Skeletal muscle tissue (tissue), 4 donors: ENCODE results near the gene CUL1. TPM values are rescaled to one million over a fixed set of nuclear protein-coding genes. Genes with fewer than 3 reads are reported as not detected.

Source experiments
- H3K27ac ChIP-seq: one replicate; pipeline ENCODE4 v1.7.0; 2013; ENCODE audit warnings: mild to moderate bottlenecking, low read depth, low read length, inconsistent platforms
- H3K27me3 ChIP-seq, 3 donors: one replicate each; pipeline ENCODE4 v1.7.0; 2013; ENCODE audit warnings: low read length in 3 of 3; ENCODE audit not compliant: control insufficient read depth in 3 of 3, insufficient read depth in 3 of 3
- H3K36me3 ChIP-seq, 3 donors: one replicate each; pipeline ENCODE4 v1.7.0; 2013; ENCODE audit warnings: low read length in 3 of 3; ENCODE audit not compliant: control insufficient read depth in 3 of 3, insufficient read depth in 3 of 3
- H3K4me1 ChIP-seq, 3 donors: one replicate each; pipeline ENCODE4 v1.7.0; 2013; ENCODE audit warnings: low read length in 3 of 3, mild to moderate bottlenecking in 3 of 3; ENCODE audit not compliant: control insufficient read depth in 3 of 3, insufficient read depth in 3 of 3
- H3K4me3 ChIP-seq, 3 donors: one replicate each; pipeline ENCODE4 v1.7.0; 2013; ENCODE audit warnings: low read length in 3 of 3
- H3K9ac ChIP-seq, 3 donors: one replicate each; pipeline ENCODE4 v1.7.0; 2013; ENCODE audit warnings: low read length in 3 of 3, mild to moderate bottlenecking in 3 of 3, moderate library complexity in 2 of 3, low read depth in 1 of 3
- H3K9me3 ChIP-seq, 3 donors: one replicate each; pipeline ENCODE4 v1.7.0; 2013; ENCODE audit warnings: low read length in 3 of 3; ENCODE audit not compliant: control insufficient read depth in 3 of 3
- total RNA-seq: library from RNA; depleted of rRNA; stranded (reverse); fragments of >200 nt; gene quantifications from one replicate; pipeline ENCODE4 v1.2.3, GENCODE V29; 2014
- donor health status: Osteomylitis.

CUL1 gene
- total RNA-seq, 1 donor from 2014 or later: 33.9 TPM

DNA sequence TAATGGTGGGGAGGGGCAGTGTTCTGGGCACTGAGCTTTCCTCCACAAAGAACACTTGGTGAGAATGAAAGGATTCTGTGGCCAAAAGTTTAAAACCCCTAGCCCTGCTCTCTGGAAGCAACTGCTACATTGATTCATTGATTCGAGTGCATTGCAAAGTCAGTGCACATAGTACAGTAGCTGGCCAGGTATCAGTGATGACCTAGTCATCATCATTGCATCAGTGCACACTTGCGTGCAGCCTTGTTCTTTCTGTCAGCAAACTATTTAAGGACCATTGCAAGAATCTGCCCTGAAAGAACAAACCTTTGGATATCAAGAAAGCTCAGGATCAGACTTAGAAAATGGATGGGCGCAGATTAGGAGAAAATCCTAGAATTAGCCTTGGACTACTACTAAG lies 47.4 kb downstream of the CUL1 start:
- Histone ChIP-seq H3K27ac (no peak overlapping the region), H3K9ac (no peak overlapping the region), H3K36me3 (peaks cover 0 to 7% (median 0%) of the 10 kb centered on the region in 3 donors), H3K4me1 (peaks cover 0 to 5% (median 0%) of the 10 kb centered on the region in 3 donors), H3K4me3 (no peak overlapping the region), H3K27me3 (no peaks in the 10 kb centered on the region), H3K9me3 (no peaks in the 10 kb centered on the region)

DNA sequence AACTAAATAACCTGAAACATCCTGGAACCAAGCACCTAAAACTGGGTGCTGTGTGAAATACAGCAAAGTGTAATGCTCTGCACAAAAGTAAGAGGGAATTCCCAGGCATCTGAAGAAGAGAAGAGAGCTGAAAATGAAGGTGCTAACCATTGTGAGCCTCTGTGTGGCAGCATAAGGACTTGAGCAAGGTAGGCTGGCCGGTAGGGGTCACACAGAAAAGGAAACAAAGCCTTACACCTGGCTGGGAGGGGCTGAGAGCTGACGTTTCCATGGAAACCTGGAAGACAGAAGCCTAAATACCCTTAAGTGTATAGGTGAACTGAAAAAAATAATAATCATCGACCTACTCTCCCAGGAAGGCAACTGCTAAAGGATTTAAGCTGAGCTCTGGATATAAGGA lies 48.6 kb downstream of the CUL1 start:
- no peaks in the 10 kb centered on the region for H3K9me3 ChIP-seq
- H3K27ac ChIP-seq: no peak overlapping the region
- H3K27me3 ChIP-seq: no peaks in the 10 kb centered on the region
- no peak overlapping the region for H3K9ac ChIP-seq
- peaks cover 0 to 5% (median 0%) of the 10 kb centered on the region in 3 donors for H3K4me1 ChIP-seq
- H3K4me3 ChIP-seq: no peak overlapping the region
- peaks cover 0 to 4% (median 0%) of the 10 kb centered on the region in 3 donors for H3K36me3 ChIP-seq

DNA sequence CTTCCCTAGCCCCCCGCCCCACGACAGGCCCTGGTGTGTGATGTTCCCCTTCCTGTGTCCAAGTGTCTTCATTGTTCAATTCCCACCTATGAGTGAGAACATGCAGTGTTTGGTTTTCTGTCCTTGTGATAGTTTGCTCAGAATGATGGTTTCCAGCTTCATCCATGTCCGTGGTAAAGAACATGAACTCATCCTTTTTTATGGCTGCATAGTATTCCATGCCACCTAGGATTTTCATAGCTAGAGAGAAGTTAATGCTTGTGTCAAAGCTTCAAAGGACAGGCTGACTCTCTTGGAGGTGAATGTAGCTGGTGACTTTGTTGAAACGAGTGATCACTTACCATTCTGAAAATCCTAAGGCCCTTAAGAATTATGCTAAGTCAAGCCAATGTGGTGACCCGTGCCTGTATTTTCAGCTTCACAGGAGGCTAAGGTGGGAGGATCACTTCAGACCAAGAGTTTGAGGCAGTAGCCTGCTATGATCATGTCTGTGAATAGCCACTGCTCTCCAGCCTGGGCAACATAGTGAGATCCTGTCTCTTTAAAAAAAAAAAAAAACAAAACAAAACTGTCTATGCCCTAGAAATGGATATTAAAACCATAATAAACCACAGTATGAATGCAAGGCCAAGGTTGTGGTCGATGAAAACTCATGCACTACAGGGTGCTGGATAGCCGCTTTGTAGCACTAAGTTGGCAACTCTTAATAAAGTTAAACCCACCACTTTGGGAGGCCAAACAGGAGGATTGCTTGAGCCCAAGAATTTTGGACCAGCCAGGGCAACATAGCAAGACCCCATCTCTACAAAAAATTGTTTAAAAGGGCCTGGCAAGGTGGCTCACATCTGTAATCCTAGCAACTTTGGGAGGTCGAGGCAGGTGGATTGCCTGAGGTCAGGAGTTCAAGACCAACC lies 52.0 kb downstream of the CUL1 start:
- Histone ChIP-seq H3K9me3 (no peaks in the 10 kb centered on the region), H3K36me3 (peaks cover 0 to 6% (median 6%) of the 10 kb centered on the region in 3 donors), H3K27ac (no peak overlapping the region)

DNA sequence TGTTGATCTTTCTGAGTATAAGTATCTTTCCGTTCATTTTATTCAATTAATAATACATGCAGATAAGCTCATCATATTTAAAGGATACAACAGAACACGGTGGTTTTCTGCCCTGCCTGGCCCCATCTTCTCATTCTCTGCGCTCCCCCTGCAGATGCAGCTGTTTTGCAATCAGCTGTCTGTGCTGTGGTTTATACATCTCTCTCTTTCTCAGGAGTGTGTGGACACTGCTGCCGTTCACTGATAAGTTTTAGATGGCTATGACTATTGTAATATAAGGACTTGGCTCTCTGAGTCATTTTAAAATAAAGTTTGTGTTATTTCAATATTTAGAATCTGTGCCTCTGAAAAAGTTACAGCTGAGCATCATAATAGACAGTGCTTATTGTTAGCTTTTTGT lies 54.5 kb downstream of the CUL1 start:
- Histone ChIP-seq H3K9me3 (no peaks in the 10 kb centered on the region), H3K36me3 (peaks cover 6 to 16% (median 14%) of the 10 kb centered on the region in 3 donors), H3K4me1 (no peaks in the 10 kb centered on the region), H3K4me3 (no peak overlapping the region), H3K27me3 (no peaks in the 10 kb centered on the region), H3K9ac (no peak overlapping the region), H3K27ac (no peak overlapping the region)

More for the DNA sequence above, 52.0 kb downstream of the CUL1 start:
- no peaks in the 10 kb centered on the region for H3K27me3 ChIP-seq
- H3K4me1 ChIP-seq: peaks cover 0 to 5% (median 0%) of the 10 kb centered on the region in 3 donors
- H3K9ac ChIP-seq: no peak overlapping the region
- H3K4me3 ChIP-seq: no peak overlapping the region

DNA sequence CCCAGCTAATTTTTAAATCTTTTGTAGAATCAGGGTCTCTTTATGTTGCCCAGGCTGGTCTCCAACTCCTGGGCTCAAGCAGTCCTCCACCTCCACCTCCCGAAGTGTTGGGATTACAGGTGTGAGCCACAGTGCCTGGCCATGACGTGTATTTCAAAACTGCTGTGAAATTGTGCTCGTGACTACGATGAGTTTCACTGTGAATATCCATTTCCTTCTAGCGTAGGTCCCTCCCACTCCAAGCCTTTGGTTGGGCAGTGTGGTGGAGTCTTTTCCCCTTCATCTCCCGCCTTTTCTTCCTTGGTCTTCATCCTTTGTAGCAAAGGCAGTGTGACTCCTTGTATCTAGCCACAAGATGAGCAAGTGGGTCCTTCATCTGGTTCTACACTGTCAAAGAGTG lies 56.2 kb downstream of the CUL1 start:
- Histone ChIP-seq H3K4me1 (no peaks in the 10 kb centered on the region), H3K9ac (no peak overlapping the region), H3K4me3 (no peak overlapping the region), H3K27me3 (no peaks in the 10 kb centered on the region), H3K9me3 (no peaks in the 10 kb centered on the region), H3K36me3 (peaks cover 10 to 22% (median 18%) of the 10 kb centered on the region in 3 donors), H3K27ac (no peak overlapping the region)

DNA sequence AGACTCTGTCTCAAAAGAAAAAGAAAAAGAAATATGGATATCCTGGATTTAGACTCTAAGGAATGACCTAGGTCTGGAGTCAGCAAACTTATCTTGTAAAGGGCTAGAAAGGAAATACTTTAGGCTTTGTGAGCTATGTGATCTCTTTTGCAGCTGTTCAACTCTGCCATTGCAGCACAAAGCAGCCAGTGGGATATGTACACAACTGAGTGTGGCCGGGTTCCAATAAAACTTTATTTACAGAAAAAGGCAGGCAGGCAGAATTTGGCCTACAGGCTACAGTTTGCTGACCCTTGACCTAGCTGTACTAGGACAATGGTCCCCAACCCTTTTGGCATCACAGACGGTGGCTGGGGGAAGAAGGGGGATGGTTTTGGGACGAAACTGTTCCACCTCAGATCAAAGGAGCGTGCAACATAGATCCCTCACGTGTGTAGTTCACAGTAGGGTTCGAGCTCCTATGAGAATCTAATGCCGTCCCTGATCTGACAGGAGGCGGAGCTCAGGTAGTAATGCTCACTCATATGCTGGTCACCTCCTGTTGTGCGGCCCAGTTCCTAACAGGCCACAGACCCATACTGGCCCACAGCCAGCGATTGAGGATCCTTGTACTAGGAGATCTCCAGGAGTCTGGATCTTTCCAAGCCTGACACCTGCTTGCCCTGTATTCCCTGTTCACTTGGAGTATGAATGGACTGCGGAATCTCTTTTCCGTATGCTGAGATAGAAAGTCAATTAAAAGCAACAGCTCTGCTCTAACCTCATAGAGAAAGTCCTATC lies 63.0 kb downstream of the CUL1 start:
- no peak overlapping the region for H3K4me3 ChIP-seq
- no peaks in the 10 kb centered on the region for H3K27me3 ChIP-seq
- no peaks in the 10 kb centered on the region for H3K9me3 ChIP-seq
- H3K4me1 ChIP-seq: no peaks in the 10 kb centered on the region
- H3K9ac ChIP-seq: no peak overlapping the region
- peaks cover 14 to 24% (median 18%) of the 10 kb centered on the region in 3 donors for H3K36me3 ChIP-seq
- H3K27ac ChIP-seq: no peak overlapping the region

DNA sequence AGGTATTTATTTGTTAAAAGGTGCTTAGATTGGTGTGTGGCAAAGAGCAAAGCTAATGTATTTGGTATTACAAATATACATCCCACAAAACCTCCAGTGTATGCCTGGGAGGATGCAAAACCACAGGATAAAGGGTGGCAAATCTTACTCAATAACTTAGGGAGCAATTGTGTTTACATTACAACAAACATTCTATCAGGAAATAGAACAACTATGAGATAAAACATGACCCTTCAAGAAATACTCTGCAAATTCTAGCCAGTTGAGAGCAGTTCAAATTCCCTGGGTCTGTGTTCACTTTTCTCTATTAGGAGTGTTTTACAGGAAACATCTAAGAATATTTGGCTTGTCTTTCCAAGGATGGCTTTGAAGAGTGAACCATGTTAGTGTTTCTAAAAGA lies 64.9 kb downstream of the CUL1 start:
- Histone ChIP-seq H3K4me3 (no peak overlapping the region), H3K9ac (no peak overlapping the region), H3K27me3 (no peaks in the 10 kb centered on the region), H3K4me1 (no peaks in the 10 kb centered on the region), H3K9me3 (no peaks in the 10 kb centered on the region), H3K27ac (no peak overlapping the region), H3K36me3 (peaks cover 8 to 28% (median 20%) of the 10 kb centered on the region in 3 donors)

DNA sequence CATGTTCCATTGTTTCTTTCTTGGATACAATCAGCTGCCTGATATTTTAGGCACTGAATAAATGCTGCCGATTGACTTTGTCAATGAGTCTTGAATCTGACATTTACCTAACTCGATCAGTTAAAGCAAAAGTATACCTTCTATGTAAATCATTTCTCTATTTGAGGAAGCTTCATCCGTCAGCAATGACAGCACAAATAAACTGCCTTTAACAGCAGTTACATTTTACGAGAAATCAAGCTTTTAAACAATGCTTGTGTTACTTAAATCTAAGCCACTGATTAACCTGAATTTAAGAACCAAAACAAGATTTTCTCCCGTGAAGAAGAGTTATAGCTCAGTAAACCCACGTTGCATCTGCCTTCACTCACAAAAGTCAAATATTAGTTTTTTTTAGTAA lies 71.3 kb downstream of the CUL1 start:
- H3K9me3 ChIP-seq: no peaks in the 10 kb centered on the region
- H3K4me3 ChIP-seq: no peak overlapping the region
- H3K9ac ChIP-seq: no peak overlapping the region
- peaks cover 7 to 51% (median 33%) of the 10 kb centered on the region in 3 donors for H3K36me3 ChIP-seq
- H3K27me3 ChIP-seq: no peaks in the 10 kb centered on the region
- H3K4me1 ChIP-seq: peaks cover 0 to 7% (median 5%) of the 10 kb centered on the region in 3 donors
- H3K27ac ChIP-seq: no peak overlapping the region

DNA sequence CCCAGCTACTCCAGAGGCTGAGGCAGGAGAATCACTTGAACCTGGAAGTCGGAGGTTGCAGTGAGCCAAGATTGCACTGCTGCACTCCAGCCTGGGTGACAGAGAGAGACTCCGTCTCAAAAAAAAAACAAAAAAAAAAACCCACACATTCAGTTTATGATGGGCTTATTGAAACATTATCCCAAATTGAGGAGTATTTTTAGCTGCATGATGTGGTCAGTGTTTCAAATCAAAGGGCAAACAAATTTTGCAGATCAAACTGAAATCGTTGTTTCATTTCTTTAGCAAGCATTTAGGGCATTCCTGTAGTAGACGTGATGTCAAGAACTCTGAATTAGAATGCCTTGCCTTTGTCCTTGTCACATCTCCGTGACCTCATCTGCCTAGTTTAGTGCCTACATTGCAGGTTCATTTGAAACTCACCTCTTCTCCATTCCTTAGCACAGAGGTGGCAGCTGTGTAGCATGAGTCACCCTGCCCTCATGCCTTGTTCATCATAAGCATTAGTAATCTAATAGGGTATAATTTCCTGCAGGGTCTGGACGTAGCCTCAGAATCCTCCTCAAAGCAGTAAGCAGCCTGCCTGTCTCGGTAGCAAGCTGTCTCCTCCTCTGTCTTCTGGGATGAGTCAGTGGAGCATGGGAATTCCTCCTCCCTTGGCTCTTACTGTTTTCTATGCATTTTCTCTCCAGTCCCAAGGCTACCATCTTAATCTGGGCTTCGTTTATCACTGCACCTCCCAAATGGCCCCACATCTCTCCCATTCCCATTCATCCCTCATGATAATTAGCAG lies 73.8 kb downstream of the CUL1 start:
- no peaks in the 10 kb centered on the region for H3K27me3 ChIP-seq
- H3K4me3 ChIP-seq: no peak overlapping the region
- peaks cover 7 to 54% (median 26%) of the 10 kb centered on the region in 3 donors for H3K36me3 ChIP-seq
- peak overlapping the region in 1 of 3 donors; percentile 5 for H3K9ac ChIP-seq
- H3K9me3 ChIP-seq: no peaks in the 10 kb centered on the region
- peak overlapping the region; percentile 3 for H3K27ac ChIP-seq
- peaks cover 0 to 7% (median 5%) of the 10 kb centered on the region in 3 donors for H3K4me1 ChIP-seq
